ENCODE data around the gene ADORA1. TPM values are rescaled to one million over a fixed set of nuclear protein-coding genes. Genes with fewer than 3 reads are reported as not detected.

ADORA1 gene
- total RNA-seq, 1 experiment from 2014 or later, result 1.5 TPM

DNA sequence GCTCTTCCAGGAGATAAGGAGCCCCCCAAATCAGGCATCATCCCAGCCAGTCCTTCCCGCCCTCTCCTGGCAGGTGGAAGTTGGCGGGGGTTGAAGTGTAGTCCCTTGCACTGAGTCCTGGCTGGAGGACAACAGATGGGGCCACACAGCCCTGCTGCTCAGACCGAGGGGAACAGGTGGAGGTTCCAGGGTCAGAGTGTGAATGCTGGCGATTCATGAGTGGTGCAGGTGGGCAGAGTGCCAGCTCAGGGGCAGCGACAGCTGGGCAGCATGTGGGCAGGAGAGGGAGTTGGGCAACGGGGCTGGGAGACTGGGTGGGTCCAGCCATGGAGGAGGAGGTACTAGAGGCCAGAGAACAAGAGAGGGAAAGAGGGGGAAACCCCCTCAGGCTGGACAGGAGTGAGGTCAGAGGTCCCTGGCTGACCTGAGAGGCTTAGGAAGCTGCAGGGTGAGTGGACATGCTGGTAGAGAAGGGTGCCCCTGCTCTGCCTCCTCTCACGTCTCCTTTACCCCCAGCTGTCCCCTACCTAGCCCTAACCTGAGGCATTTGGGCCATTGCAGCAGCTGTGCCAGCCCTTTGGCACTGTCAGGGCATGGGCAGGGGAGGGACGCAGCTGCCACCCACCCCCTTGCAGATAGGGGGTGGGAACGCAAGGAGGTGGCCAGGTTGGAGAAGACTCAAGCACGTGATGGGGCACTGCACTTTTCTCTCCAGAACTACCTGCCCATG, 11.3 kb upstream of the ADORA1 start:
- no TSS peak for BruUV-seq (replicated peaks)

GRCh38 chr1:203117611-203118575, 9.6 kb upstream of the ADORA1 start:
- Mint-ChIP-seq H3K4me3 (ENCODE audit: low read depth, unreplicated experiment) (no peak overlapping the region), H3K27ac (ENCODE audit: unreplicated experiment) (no peak overlapping the region), H3K36me3 (ENCODE audit: insufficient read depth, unreplicated experiment) (no peaks in the 10 kb centered on the region), H3K9me3 (ENCODE audit: low read depth, unreplicated experiment) (no peaks in the 10 kb centered on the region), H3K4me1 (ENCODE audit: low read depth, unreplicated experiment) (no peaks in the 10 kb centered on the region), H3K27me3 (ENCODE audit: unreplicated experiment) (no peaks in the 10 kb centered on the region)
- intact Hi-C loops (cut with micrococcal nuclease; ENCODE audit: unreplicated experiment), result loop anchor here (1.0 to 5.0 kb wide), 3 partner anchors 54 to 149 kb away; no protein-coding TSS in a partner anchor
- peak; percentile 92 for DNase-seq
- TF ChIP-seq, protein P1, sequence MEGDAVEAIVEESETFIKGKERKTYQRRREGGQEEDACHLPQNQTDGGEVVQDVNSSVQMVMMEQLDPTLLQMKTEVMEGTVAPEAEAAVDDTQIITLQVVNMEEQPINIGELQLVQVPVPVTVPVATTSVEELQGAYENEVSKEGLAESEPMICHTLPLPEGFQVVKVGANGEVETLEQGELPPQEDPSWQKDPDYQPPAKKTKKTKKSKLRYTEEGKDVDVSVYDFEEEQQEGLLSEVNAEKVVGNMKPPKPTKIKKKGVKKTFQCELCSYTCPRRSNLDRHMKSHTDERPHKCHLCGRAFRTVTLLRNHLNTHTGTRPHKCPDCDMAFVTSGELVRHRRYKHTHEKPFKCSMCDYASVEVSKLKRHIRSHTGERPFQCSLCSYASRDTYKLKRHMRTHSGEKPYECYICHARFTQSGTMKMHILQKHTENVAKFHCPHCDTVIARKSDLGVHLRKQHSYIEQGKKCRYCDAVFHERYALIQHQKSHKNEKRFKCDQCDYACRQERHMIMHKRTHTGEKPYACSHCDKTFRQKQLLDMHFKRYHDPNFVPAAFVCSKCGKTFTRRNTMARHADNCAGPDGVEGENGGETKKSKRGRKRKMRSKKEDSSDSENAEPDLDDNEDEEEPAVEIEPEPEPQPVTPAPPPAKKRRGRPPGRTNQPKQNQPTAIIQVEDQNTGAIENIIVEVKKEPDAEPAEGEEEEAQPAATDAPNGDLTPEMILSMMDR (IDR thresholded peaks at IDR 0.05; ENCODE audit: unreplicated experiment), result peak; percentile 91
- CTCF ChIA-PET, result interaction anchor here (0.6 to 5.3 kb wide), 24 partner anchors 8 to 169 kb away, joined by 3 to 82 read pairs (median 6); partner anchors contain the start of genes ADORA1 and MYBPH
- no TSS peak for BruUV-seq (replicated peaks)

More for the DNA sequence above, 11.3 kb upstream of the ADORA1 start:
- CTCF ChIA-PET, result interaction anchor here (1.7 to 2.7 kb wide), 2 partner anchors 56 to 100 kb away, joined by 6 to 82 read pairs; no protein-coding TSS in a partner anchor
- Mint-ChIP-seq H3K4me3 (ENCODE audit: low read depth, unreplicated experiment) (no peak overlapping the region), H3K27ac (ENCODE audit: unreplicated experiment) (no peak overlapping the region), H3K36me3 (ENCODE audit: insufficient read depth, unreplicated experiment) (no peaks in the 10 kb centered on the region), H3K27me3 (ENCODE audit: unreplicated experiment) (no peaks in the 10 kb centered on the region), H3K4me1 (ENCODE audit: low read depth, unreplicated experiment) (no peaks in the 10 kb centered on the region), H3K9me3 (ENCODE audit: low read depth, unreplicated experiment) (no peaks in the 10 kb centered on the region)
- intact Hi-C loops (cut with micrococcal nuclease; ENCODE audit: unreplicated experiment), result loop anchor here (5.0 kb wide), 1 partner anchor 151 kb away; no protein-coding TSS in a partner anchor
- no peak for DNase-seq
- TF ChIP-seq, protein P1 (IDR thresholded peaks at IDR 0.05; ENCODE audit: unreplicated experiment), result no peak

- Mint-ChIP-seq H3K9me3 (ENCODE audit: low read depth, unreplicated experiment) (no peaks in the 10 kb centered on the region), H3K4me3 (ENCODE audit: low read depth, unreplicated experiment) (no peak overlapping the region), H3K36me3 (ENCODE audit: insufficient read depth, unreplicated experiment) (no peaks in the 10 kb centered on the region), H3K27ac (ENCODE audit: unreplicated experiment) (no peak overlapping the region), H3K4me1 (ENCODE audit: low read depth, unreplicated experiment) (no peaks in the 10 kb centered on the region), H3K27me3 (ENCODE audit: unreplicated experiment) (peaks cover 24% of the 10 kb centered on the region)
- TF ChIP-seq, protein P1 (IDR thresholded peaks at IDR 0.05; ENCODE audit: unreplicated experiment), result no peak
- CTCF ChIA-PET, result interaction anchor here (0.6 to 5.3 kb wide), 6 partner anchors 10 to 100 kb away, joined by 3 to 68 read pairs (median 5); no protein-coding TSS in a partner anchor
- intact Hi-C loops (cut with micrococcal nuclease; ENCODE audit: unreplicated experiment), result no loop called here
- no peak for DNase-seq
- no TSS peak for BruUV-seq (replicated peaks)
These were observed 7.0 kb upstream of the ADORA1 start for GRCh38 chr1:203120325-203121153.
